ENCODE measurements around the gene PIK3CA. TPM values are rescaled to one million over a fixed set of nuclear protein-coding genes. Genes with fewer than 3 reads are reported as not detected.
A peak's percentile ranks its signal among the peaks of the same experiment; 100 is the strongest.

The PIK3CA gene
- total RNA-seq, 1 donor from 2014 or later = 28.0 TPM

GRCh38 chr3:179192542-179192941 is 44.4 kb downstream of the PIK3CA start:
- no peaks in the 10 kb centered on the region for H3K9me3 Mint-ChIP-seq (ENCODE audit: unreplicated experiment)
- no peak overlapping the region for H3K27ac Mint-ChIP-seq (ENCODE audit: unreplicated experiment)
- no peak overlapping the region for H3K27ac ChIP-seq (ENCODE audit: low read depth, low read length)
- peaks cover 44% of the 10 kb centered on the region for H4K20me1 ChIP-seq (ENCODE audit: insufficient read depth, low read length)
- no peak overlapping the region for H3K4me2 ChIP-seq (ENCODE audit: low read length)
- H3K27me3 ChIP-seq (ENCODE audit: insufficient read depth, low read length) = no peaks in the 10 kb centered on the region
- DNase-seq (ENCODE audit: low read depth) (no peak), FAIRE-seq (no peak)
- no peak overlapping the region for H3K4me3 ChIP-seq (ENCODE audit: insufficient read depth, low read depth, low read length)
- H3K79me2 ChIP-seq (ENCODE audit: insufficient read depth, low read length) = peaks cover 44% of the 10 kb centered on the region
- TF ChIP-seq EZH2 (IDR thresholded peaks at IDR 0.05; ENCODE audit: insufficient read depth, low read length) (no peak), CTCF (IDR thresholded peaks at IDR 0.05; ENCODE audit: insufficient read depth, low read depth, low read length) (no peak)
- H3K36me3 Mint-ChIP-seq (ENCODE audit: low read depth, unreplicated experiment) = no peaks in the 10 kb centered on the region
- no peaks in the 10 kb centered on the region for H3K27me3 Mint-ChIP-seq (ENCODE audit: low read depth, unreplicated experiment)
- H3K9me3 ChIP-seq (ENCODE audit: insufficient read depth, low read depth, low read length) = no peaks in the 10 kb centered on the region
- H3K36me3 ChIP-seq (ENCODE audit: insufficient read depth, low read length) = no peaks in the 10 kb centered on the region
- H3K4me3 Mint-ChIP-seq (ENCODE audit: unreplicated experiment) = no peak overlapping the region
- no peak overlapping the region for H2AFZ ChIP-seq (ENCODE audit: low read depth, low read length)
- H3K4me1 ChIP-seq (ENCODE audit: insufficient read depth, low read length) = peaks cover 23% of the 10 kb centered on the region
- H3K9ac ChIP-seq (ENCODE audit: low read length) = no peak overlapping the region
- H3K4me1 Mint-ChIP-seq (ENCODE audit: low read depth, unreplicated experiment) = peaks cover 54% of the 10 kb centered on the region

- H2AFZ ChIP-seq (ENCODE audit: low read depth, low read length) = no peak overlapping the region
- no peak overlapping the region for H3K4me2 ChIP-seq (ENCODE audit: low read length)
- H4K20me1 ChIP-seq (ENCODE audit: insufficient read depth, low read length) = peaks cover 38% of the 10 kb centered on the region
- H3K4me1 Mint-ChIP-seq (ENCODE audit: low read depth, unreplicated experiment) = peaks cover 50% of the 10 kb centered on the region
- H3K4me1 ChIP-seq (ENCODE audit: insufficient read depth, low read length) = peaks cover 23% of the 10 kb centered on the region
- no peaks in the 10 kb centered on the region for H3K9me3 Mint-ChIP-seq (ENCODE audit: unreplicated experiment)
- H3K36me3 Mint-ChIP-seq (ENCODE audit: low read depth, unreplicated experiment) = no peaks in the 10 kb centered on the region
- peaks cover 39% of the 10 kb centered on the region for H3K79me2 ChIP-seq (ENCODE audit: insufficient read depth, low read length)
- H3K27ac Mint-ChIP-seq (ENCODE audit: unreplicated experiment) = peak overlapping the region; percentile 85
- no peaks in the 10 kb centered on the region for H3K27me3 Mint-ChIP-seq (ENCODE audit: low read depth, unreplicated experiment)
- no peaks in the 10 kb centered on the region for H3K27me3 ChIP-seq (ENCODE audit: insufficient read depth, low read length)
- DNase-seq (ENCODE audit: low read depth) (no peak), FAIRE-seq (no peak)
- TF ChIP-seq EZH2 (IDR thresholded peaks at IDR 0.05; ENCODE audit: insufficient read depth, low read length) (no peak), CTCF (IDR thresholded peaks at IDR 0.05; ENCODE audit: insufficient read depth, low read depth, low read length) (no peak)
- H3K9me3 ChIP-seq (ENCODE audit: insufficient read depth, low read depth, low read length) = no peaks in the 10 kb centered on the region
- H3K9ac ChIP-seq (ENCODE audit: low read length) = no peak overlapping the region
- H3K4me3 ChIP-seq (ENCODE audit: insufficient read depth, low read depth, low read length) = no peak overlapping the region
- H3K4me3 Mint-ChIP-seq (ENCODE audit: unreplicated experiment) = no peak overlapping the region
- peak overlapping the region; percentile 4 for H3K27ac ChIP-seq (ENCODE audit: low read depth, low read length)
- H3K36me3 ChIP-seq (ENCODE audit: insufficient read depth, low read length) = no peaks in the 10 kb centered on the region
Measured at GRCh38 chr3:179194931-179195330, 46.8 kb downstream of the PIK3CA start.

GRCh38 chr3:179196098-179196497 is 47.9 kb downstream of the PIK3CA start:
- H3K27me3 ChIP-seq (ENCODE audit: insufficient read depth, low read length) = no peaks in the 10 kb centered on the region
- no peak overlapping the region for H3K4me3 Mint-ChIP-seq (ENCODE audit: unreplicated experiment)
- H3K27me3 Mint-ChIP-seq (ENCODE audit: low read depth, unreplicated experiment) = no peaks in the 10 kb centered on the region
- TF ChIP-seq EZH2 (IDR thresholded peaks at IDR 0.05; ENCODE audit: insufficient read depth, low read length) (no peak), CTCF (IDR thresholded peaks at IDR 0.05; ENCODE audit: insufficient read depth, low read depth, low read length) (no peak)
- peaks cover 31% of the 10 kb centered on the region for H4K20me1 ChIP-seq (ENCODE audit: insufficient read depth, low read length)
- peak overlapping the region; percentile 42 for H3K4me2 ChIP-seq (ENCODE audit: low read length)
- no peak overlapping the region for H2AFZ ChIP-seq (ENCODE audit: low read depth, low read length)
- peaks cover 31% of the 10 kb centered on the region for H3K79me2 ChIP-seq (ENCODE audit: insufficient read depth, low read length)
- no peak overlapping the region for H3K9ac ChIP-seq (ENCODE audit: low read length)
- peaks cover 4% of the 10 kb centered on the region for H3K36me3 Mint-ChIP-seq (ENCODE audit: low read depth, unreplicated experiment)
- no peaks in the 10 kb centered on the region for H3K36me3 ChIP-seq (ENCODE audit: insufficient read depth, low read length)
- no peak overlapping the region for H3K4me3 ChIP-seq (ENCODE audit: insufficient read depth, low read depth, low read length)
- peaks cover 38% of the 10 kb centered on the region for H3K4me1 Mint-ChIP-seq (ENCODE audit: low read depth, unreplicated experiment)
- H3K27ac ChIP-seq (ENCODE audit: low read depth, low read length) = peak overlapping the region; percentile 47
- DNase-seq (ENCODE audit: low read depth) (peak; percentile 82), FAIRE-seq (peak; percentile 34)
- H3K27ac Mint-ChIP-seq (ENCODE audit: unreplicated experiment) = peak overlapping the region; percentile 92
- peaks cover 23% of the 10 kb centered on the region for H3K4me1 ChIP-seq (ENCODE audit: insufficient read depth, low read length)
- H3K9me3 Mint-ChIP-seq (ENCODE audit: unreplicated experiment) = no peaks in the 10 kb centered on the region
- no peaks in the 10 kb centered on the region for H3K9me3 ChIP-seq (ENCODE audit: insufficient read depth, low read depth, low read length)
